Measurements from ENCODE around the gene HNRNPL. TPM values are rescaled to one million over a fixed set of nuclear protein-coding genes. Genes with fewer than 3 reads are reported as not detected.
"Not testable (repeated sequence)": the region's sequence is repeated elsewhere in the genome, so short reads cannot be mapped to it uniquely, and the experiment has no call there.

HNRNPL gene
- total RNA-seq, 1 experiment from 2014 or later, result 642 TPM

- ChIA-PET POLR2A (ENCODE audit: low non-redundant PET) (no interaction called here), CTCF (no interaction called here)
- intact Hi-C loops (cut with micrococcal nuclease; ENCODE audit: unreplicated experiment), result no loop called here
- TF ChIP-seq CTCF (conservative IDR thresholded peaks at IDR 0.05; ENCODE audit: low read depth, low read length) (no peak), EZH2 (IDR thresholded peaks at IDR 0.05; ENCODE audit: borderline replicate concordance, low read depth, low read length, poor library complexity, severe bottlenecking) (no peak)
- no peaks in the 10 kb centered on the region for H3K36me3 ChIP-seq (ENCODE audit: insufficient read depth, low read length, poor library complexity, severe bottlenecking)
- BruUV-seq (replicated peaks), result no TSS peak
- no peak overlapping the region for H3K27ac ChIP-seq (ENCODE audit: low read depth, low read length, poor library complexity, severe bottlenecking)
- no peaks in the 10 kb centered on the region for H3K27me3 ChIP-seq (replicated peaks; ENCODE audit: insufficient read depth, low read depth, low read length, poor library complexity)
- H3K9me3 ChIP-seq (ENCODE audit: low read depth, low read length, poor library complexity, severe bottlenecking), result no peaks in the 10 kb centered on the region
- H3K4me3 ChIP-seq (ENCODE audit: low read depth, low read length, poor library complexity, severe bottlenecking), result no peak overlapping the region
- H3K4me1 ChIP-seq (ENCODE audit: insufficient read depth, low read length, poor library complexity, severe bottlenecking), result no peaks in the 10 kb centered on the region
- DNase-seq (ENCODE audit: low spot score), result no peak
Observed at GRCh38 chr19:38856813-38857212, 7.0 kb upstream of the HNRNPL start.

- H3K27ac ChIP-seq (ENCODE audit: low read depth, low read length, poor library complexity, severe bottlenecking); POLR2A ChIA-PET (ENCODE audit: low non-redundant PET); H3K4me1 ChIP-seq (ENCODE audit: insufficient read depth, low read length, poor library complexity, severe bottlenecking); DNase-seq (ENCODE audit: low spot score); H3K9me3 ChIP-seq (ENCODE audit: low read depth, low read length, poor library complexity, severe bottlenecking); H3K4me3 ChIP-seq (ENCODE audit: low read depth, low read length, poor library complexity, severe bottlenecking); H3K36me3 ChIP-seq (ENCODE audit: insufficient read depth, low read length, poor library complexity, severe bottlenecking); CTCF ChIA-PET; BruUV-seq (replicated peaks); H3K27me3 ChIP-seq (replicated peaks; ENCODE audit: insufficient read depth, low read depth, low read length, poor library complexity); intact Hi-C loops (cut with micrococcal nuclease; ENCODE audit: unreplicated experiment): not testable (repeated sequence)
Observed at GRCh38 chr19:38855751-38856150, 6.0 kb upstream of the HNRNPL start.

- H3K27me3 ChIP-seq (replicated peaks; ENCODE audit: insufficient read depth, low read depth, low read length, poor library complexity); POLR2A ChIA-PET (ENCODE audit: low non-redundant PET); H3K4me3 ChIP-seq (ENCODE audit: low read depth, low read length, poor library complexity, severe bottlenecking); H3K4me1 ChIP-seq (ENCODE audit: insufficient read depth, low read length, poor library complexity, severe bottlenecking); H3K36me3 ChIP-seq (ENCODE audit: insufficient read depth, low read length, poor library complexity, severe bottlenecking); DNase-seq (ENCODE audit: low spot score); BruUV-seq (replicated peaks); H3K27ac ChIP-seq (ENCODE audit: low read depth, low read length, poor library complexity, severe bottlenecking); CTCF ChIA-PET; intact Hi-C loops (cut with micrococcal nuclease; ENCODE audit: unreplicated experiment); H3K9me3 ChIP-seq (ENCODE audit: low read depth, low read length, poor library complexity, severe bottlenecking): not testable (repeated sequence)
Observed at GRCh38 chr19:38854961-38855360, 5.2 kb upstream of the HNRNPL start.

GRCh38 chr19:38853214-38853613 is 3.4 kb upstream of the HNRNPL start:
- POLR2A ChIA-PET (ENCODE audit: low non-redundant PET), result no interaction called here
- DNase-seq (ENCODE audit: low spot score), result no peak
- Histone ChIP-seq H3K27ac (ENCODE audit: low read depth, low read length, poor library complexity, severe bottlenecking) (no peak overlapping the region), H3K4me3 (ENCODE audit: low read depth, low read length, poor library complexity, severe bottlenecking) (peak overlapping the region; percentile 88), H3K9me3 (ENCODE audit: low read depth, low read length, poor library complexity, severe bottlenecking) (no peaks in the 10 kb centered on the region), H3K27me3 (replicated peaks; ENCODE audit: insufficient read depth, low read depth, low read length, poor library complexity) (no peaks in the 10 kb centered on the region), H3K4me1 (ENCODE audit: insufficient read depth, low read length, poor library complexity, severe bottlenecking) (peaks cover 6% of the 10 kb centered on the region), H3K36me3 (ENCODE audit: insufficient read depth, low read length, poor library complexity, severe bottlenecking) (peaks cover 7% of the 10 kb centered on the region)
- no TSS peak for BruUV-seq (replicated peaks)
- intact Hi-C loops (cut with micrococcal nuclease; ENCODE audit: unreplicated experiment), result no loop called here
- TF ChIP-seq CTCF (conservative IDR thresholded peaks at IDR 0.05; ENCODE audit: low read depth, low read length), result no peak
- TF ChIP-seq EZH2 (IDR thresholded peaks at IDR 0.05; ENCODE audit: borderline replicate concordance, low read depth, low read length, poor library complexity, severe bottlenecking), result no peak
- CTCF ChIA-PET, result no interaction called here

Measured in A673 (cell line).